IMR-90 (cell line): ENCODE measurements around the gene TEX35. TPM values are rescaled to one million over a fixed set of nuclear protein-coding genes. Genes with fewer than 3 reads are reported as not detected.

Source experiments
- ATAC-seq: fragments of 200-7000 bp; cut with Tn5 transposase; 2 replicates; pipeline ENCODE4 v1.9.1; 2020; ENCODE audit warnings: low read depth, mild to moderate bottlenecking, moderate library complexity
- BruUV-seq: library from RNA; stranded (reverse); fragments of 400-500 nt; replicated peaks from 2 replicates; lab custom pipeline; 2021; lab: Mats Ljungman, UMichigan
- CTCF ChIA-PET: fragments of 300-600 bp; formaldehyde crosslinking; extraction: SDS; loops from one replicate; lab custom pipeline; 2021; ENCODE audit warnings: antibody characterized with exemption; lab: Yijun Ruan, JAX
- POLR2A ChIA-PET: fragments of 300-600 bp; sonication (Branson Sonifier 250); formaldehyde crosslinking; loops from one replicate; lab custom pipeline; 2022; ENCODE audit warnings: antibody characterized with exemption; ENCODE audit not compliant: unreplicated experiment; lab: Charles Lee
- DNase-seq: peaks from one replicate; pipeline ENCODE4 v3.0.0; 2013
- H2AFZ ChIP-seq: replicated peaks from 2 replicates; pipeline ENCODE3; 2013; ENCODE audit warnings: low read length, mild to moderate bottlenecking; ENCODE audit not compliant: poor library complexity
- H2AK5ac ChIP-seq: 2 replicates; pipeline ENCODE4 v1.6.1; 2013; ENCODE audit warnings: low read depth, low read length, inconsistent platforms
- H2AK9ac ChIP-seq: replicated peaks from 2 replicates; pipeline ENCODE3; 2013; ENCODE audit warnings: mild to moderate bottlenecking, low read depth, low read length, moderate library complexity; ENCODE audit not compliant: poor library complexity
- H2BK120ac ChIP-seq: 2 replicates; pipeline ENCODE4 v1.6.1; 2013; ENCODE audit warnings: low read depth, low read length, inconsistent platforms
- H2BK15ac ChIP-seq: 3 replicates; pipeline ENCODE4 v1.6.1; 2013; ENCODE audit warnings: low read depth, low read length, inconsistent platforms
- H2BK20ac ChIP-seq: 2 replicates; pipeline ENCODE4 v1.6.1; 2013; ENCODE audit warnings: low read depth, mild to moderate bottlenecking, inconsistent platforms, low read length, moderate library complexity
- H2BK5ac ChIP-seq: 2 replicates; pipeline ENCODE4 v1.6.1; 2013; ENCODE audit warnings: mild to moderate bottlenecking, low read depth, low read length, inconsistent platforms; ENCODE audit not compliant: poor library complexity, severe bottlenecking
- H3K14ac ChIP-seq: replicated peaks from 2 replicates; pipeline ENCODE4 v1.6.1; 2013; ENCODE audit warnings: low read depth, low read length, inconsistent platforms
- H3K18ac ChIP-seq: 2 replicates; pipeline ENCODE4 v1.6.1; 2013; ENCODE audit warnings: low read depth, low read length, control low read depth
- H3K23ac ChIP-seq: 2 replicates; pipeline ENCODE4 v1.6.1; 2013; ENCODE audit warnings: low read depth, low read length, inconsistent platforms
- H3K27ac ChIP-seq: 2 replicates; pipeline ENCODE4 v1.5.1; 2013; ENCODE audit warnings: mild to moderate bottlenecking, control low read depth, low read length; ENCODE audit not compliant: insufficient read depth
- H3K27me3 ChIP-seq: 2 replicates; pipeline ENCODE4 v1.6.1; 2013; ENCODE audit warnings: low read length; ENCODE audit not compliant: control insufficient read depth, insufficient read depth
- H3K36me3 ChIP-seq: 2 replicates; pipeline ENCODE4 v1.6.1; 2013; ENCODE audit warnings: low read length, mixed read lengths; ENCODE audit not compliant: control insufficient read depth, insufficient read depth
- H3K4ac ChIP-seq: 2 replicates; pipeline ENCODE4 v1.6.1; 2013; ENCODE audit warnings: low read depth, low read length, inconsistent platforms
- H3K4me1 ChIP-seq: 2 replicates; pipeline ENCODE4 v1.6.1; 2013; ENCODE audit warnings: low read length, mixed read lengths; ENCODE audit not compliant: control insufficient read depth, insufficient read depth
- H3K4me2 ChIP-seq: 2 replicates; pipeline ENCODE4 v1.6.1; 2013; ENCODE audit warnings: low read depth, mild to moderate bottlenecking, control low read depth, low read length, moderate library complexity
- H3K4me3 ChIP-seq: 2 replicates; pipeline ENCODE4 v1.5.1; 2013; ENCODE audit warnings: low read depth, mild to moderate bottlenecking, control low read depth, low read length, moderate library complexity; ENCODE audit not compliant: insufficient read depth
- H3K56ac ChIP-seq: 2 replicates; pipeline ENCODE4 v1.6.1; 2013; ENCODE audit warnings: low read length, inconsistent platforms; ENCODE audit not compliant: insufficient read depth; ENCODE audit errors: extremely low read depth
- H3K79me1 ChIP-seq, 2 experiments: 2 replicates each; pipeline ENCODE4 v1.6.1; 2013; ENCODE audit warnings: low read length in 2 of 2, inconsistent platforms in 1 of 2, low read depth in 1 of 2
- H3K9ac ChIP-seq: 2 replicates; pipeline ENCODE4 v1.6.1; 2013; ENCODE audit warnings: low read depth, low read length, control low read depth
- H3K9me1 ChIP-seq: 2 replicates; pipeline ENCODE4 v1.6.1; 2013; ENCODE audit warnings: low read length, inconsistent platforms; ENCODE audit not compliant: insufficient read depth
- H3K9me3 ChIP-seq: 2 replicates; pipeline ENCODE4 v1.6.1; 2013; ENCODE audit warnings: low read length; ENCODE audit not compliant: control insufficient read depth, insufficient read depth
- H4K20me1 ChIP-seq: 2 replicates; pipeline ENCODE4 v1.6.1; 2013; ENCODE audit warnings: low read length, inconsistent platforms; ENCODE audit not compliant: insufficient read depth
- H4K5ac ChIP-seq: 2 replicates; pipeline ENCODE4 v1.6.1; 2013; ENCODE audit warnings: mild to moderate bottlenecking, low read depth, low read length, control low read depth
- H4K8ac ChIP-seq, 2 experiments: 2 replicates each; pipeline ENCODE4 v1.6.1; 2013; ENCODE audit warnings: low read depth in 2 of 2, low read length in 2 of 2, control low read depth in 1 of 2, inconsistent platforms in 1 of 2
- H4K91ac ChIP-seq: 2 replicates; pipeline ENCODE4 v1.6.1; 2013; ENCODE audit warnings: low read depth, low read length, inconsistent platforms; ENCODE audit not compliant: insufficient read depth
- BHLHE40 ChIP-seq: fragments of 150-350 bp; IDR thresholded peaks from 2 replicates; pipeline ENCODE4 v1.6.1; 2016; ENCODE audit warnings: mild to moderate bottlenecking, low read depth, low read length
- CEBPB ChIP-seq: IDR thresholded peaks from 2 replicates; pipeline ENCODE4 v1.6.1; 2012; ENCODE audit warnings: low read depth, low read length, improper control_type of control experiment
- CTCF ChIP-seq: conservative IDR thresholded peaks from 2 replicates; pipeline ENCODE4 v1.5.1; 2012; ENCODE audit warnings: mild to moderate bottlenecking, low read depth, low read length, improper control_type of control experiment
- FOS ChIP-seq: fragments of 150-350 bp; IDR thresholded peaks from 2 replicates; pipeline ENCODE4 v1.6.1; 2016; ENCODE audit warnings: low read depth, low read length
- MAFK ChIP-seq: IDR thresholded peaks from 2 replicates; pipeline ENCODE4 v1.6.1; 2012; ENCODE audit warnings: low read depth, low read length, improper control_type of control experiment
- MAZ ChIP-seq: IDR thresholded peaks from 2 replicates; pipeline ENCODE4 v1.6.1; 2012; ENCODE audit warnings: low read depth, mild to moderate bottlenecking, low read length, improper control_type of control experiment, moderate library complexity, borderline replicate concordance
- MXI1 ChIP-seq: IDR thresholded peaks from 2 replicates; pipeline ENCODE4 v1.6.1; 2012; ENCODE audit warnings: low read depth, mild to moderate bottlenecking, low read length, moderate library complexity, borderline replicate concordance
- NFE2L2 ChIP-seq: fragments of 150-350 bp; IDR thresholded peaks from 2 replicates; pipeline ENCODE4 v1.6.1; 2016; ENCODE audit warnings: low read depth, mild to moderate bottlenecking, low read length
- POLR2A ChIP-seq: IDR thresholded peaks from 2 replicates; pipeline ENCODE4 v1.6.1; 2012; ENCODE audit warnings: mild to moderate bottlenecking, low read depth, low read length
- RAD21 ChIP-seq: IDR thresholded peaks from 2 replicates; pipeline ENCODE4 v1.6.1; 2012; ENCODE audit warnings: low read length, improper control_type of control experiment
- SMC3 ChIP-seq: fragments of 150-350 bp; IDR thresholded peaks from 2 replicates; pipeline ENCODE4 v1.6.1; 2016; ENCODE audit warnings: low read depth, mild to moderate bottlenecking, antibody characterized with exemption, low read length, moderate library complexity
- WGBS, 2 experiments: methylation state at CpG; one replicate each; pipeline versions ENCODE4 v1.1.5 to v1.1.7; 2013; ENCODE audit warnings: missing lambda C conversion rate in 2 of 2; ENCODE audit not compliant: insufficient read length in 1 of 2; ENCODE audit errors: extremely low coverage in 2 of 2; 5-methylcytosine and 5-hydroxymethylcytosine counted together
- dilution Hi-C: fragments of 300-500 bp; cut with HindIII; formaldehyde crosslinking; loops from one replicate; pipeline ENCODE4 v1.14.3; 2018; ENCODE audit warnings: low sequenced_read_pairs; ENCODE audit not compliant: unreplicated experiment
- in situ Hi-C: fragments of 300-500 bp; cut with MboI; formaldehyde crosslinking; loops from 3 replicates; pipeline ENCODE4 v1.14.3; 2019; ENCODE audit warnings: low sequenced_read_pairs, inconsistent platforms, mixed read lengths
- intact Hi-C: fragments of 100-400 bp; cut with micrococcal nuclease; formaldehyde crosslinking; loops from 2 replicates; pipeline ENCODE4 v1.10.0; 2022
- polyA plus RNA-seq, 3 experiments: library from polyadenylated mRNA; depleted of rRNA; stranded (reverse); fragments of >200 nt; gene quantifications; 2 replicates each; pipeline ENCODE4 v1.2.3, GENCODE V29; 2012; ENCODE audit warnings: low replicate concordance in 1 of 3
- total RNA-seq: library from RNA; depleted of rRNA; stranded (reverse); fragments of >200 nt; gene quantifications from 2 replicates; pipeline ENCODE4 v1.2.3, GENCODE V29; 2012

Gene TEX35
- total and polyA plus RNA-seq, 2 of the 4 experiments (the other 2 are of a cell fraction): 0.05 TPM; not detected in 1

GRCh38 chr1:178492341-178492740 is 20.6 kb upstream of the TEX35 start:
- Histone ChIP-seq H3K79me1 (no peaks in the 10 kb centered on the region), H2BK5ac (no peak overlapping the region), H3K9me1 (no peaks in the 10 kb centered on the region), H3K4me2 (no peak overlapping the region), H3K23ac (no peak overlapping the region), H3K18ac (no peak overlapping the region), H3K14ac (no peak overlapping the region), H2AFZ (no peak overlapping the region), H4K5ac (no peak overlapping the region), H3K9ac (no peak overlapping the region), H3K36me3 (no peaks in the 10 kb centered on the region), H3K4me1 (no peaks in the 10 kb centered on the region), H3K27ac (no peak overlapping the region), H2BK20ac (no peak overlapping the region), H3K4me3 (no peak overlapping the region), H3K56ac (no peak overlapping the region), H2AK9ac (no peak overlapping the region), H2BK15ac (no peak overlapping the region), H3K27me3 (peaks cover 5% of the 10 kb centered on the region; the same call in 1 of the 2 replicates), H4K8ac (no peak overlapping the region), H3K4ac (no peak overlapping the region), H2BK120ac (no peak overlapping the region), H4K20me1 (no peaks in the 10 kb centered on the region), H4K91ac (no peak overlapping the region), H2AK5ac (no peak overlapping the region), H3K9me3 (no peaks in the 10 kb centered on the region)
- in situ Hi-C loops (no loop called here), dilution Hi-C loops (no loop called here), intact Hi-C loops (loop anchor here (10.0 kb wide), 1 partner anchor 538 kb away; no protein-coding TSS in a partner anchor)
- WGBS, 2 experiments: no CpG with 5 or more reads among the region's 11 CpGs
- no peak for ATAC-seq
- ChIA-PET POLR2A (no interaction called here), CTCF (interaction anchor here (1.1 to 1.7 kb wide), 2 partner anchors 9 to 15 kb away, joined by 3 to 6 read pairs; no protein-coding TSS in a partner anchor)
- no TSS peak for BruUV-seq
- TF ChIP-seq RAD21: no peak
- TF ChIP-seq POLR2A: no peak
- TF ChIP-seq MAZ: no peak
- TF ChIP-seq CEBPB: no peak
- TF ChIP-seq FOS: no peak
- TF ChIP-seq MXI1: no peak
- TF ChIP-seq SMC3: no peak
- no peak for TF ChIP-seq BHLHE40
- TF ChIP-seq NFE2L2: no peak
- TF ChIP-seq MAFK: no peak
- TF ChIP-seq CTCF: no peak
- no peak for DNase-seq
